Ishikawa (cell line): ENCODE measurements around the gene TMA7.

Source experiments
- CEBPB ChIP-seq: IDR thresholded peaks from 2 replicates; pipeline ENCODE4 v1.6.1; 2012
- CREB1 ChIP-seq: IDR thresholded peaks from 2 replicates; pipeline ENCODE4 v1.6.1; 2012; ENCODE audit warnings: low read depth
- EGR1 ChIP-seq: IDR thresholded peaks from 2 replicates; pipeline ENCODE4 v1.6.1; 2012
- EP300 ChIP-seq: IDR thresholded peaks from 2 replicates; pipeline ENCODE4 v1.6.1; 2012; ENCODE audit warnings: borderline replicate concordance
- FOXM1 ChIP-seq: IDR thresholded peaks from 2 replicates; pipeline ENCODE4 v1.6.1; 2012; ENCODE audit warnings: low read depth, borderline replicate concordance
- MAX ChIP-seq: IDR thresholded peaks from 2 replicates; pipeline ENCODE4 v1.6.1; 2012
- NFIC ChIP-seq: IDR thresholded peaks from 2 replicates; pipeline ENCODE4 v1.6.1; 2012
- RAD21 ChIP-seq: IDR thresholded peaks from 2 replicates; pipeline ENCODE4 v1.6.1; 2012; ENCODE audit warnings: low read depth
- REST ChIP-seq: IDR thresholded peaks from 2 replicates; pipeline ENCODE4 v1.6.1; 2012; ENCODE audit warnings: low read depth, mild to moderate bottlenecking
- TAF1 ChIP-seq: IDR thresholded peaks from 2 replicates; pipeline ENCODE4 v1.6.1; 2012; ENCODE audit warnings: low read depth, mild to moderate bottlenecking
- TCF12 ChIP-seq: IDR thresholded peaks from 2 replicates; pipeline ENCODE4 v1.6.1; 2012; ENCODE audit warnings: low read depth
- TEAD4 ChIP-seq: IDR thresholded peaks from 2 replicates; pipeline ENCODE4 v1.6.1; 2012
- USF1 ChIP-seq: IDR thresholded peaks from 2 replicates; pipeline ENCODE4 v1.6.1; 2012
- YY1 ChIP-seq: IDR thresholded peaks from 2 replicates; pipeline ENCODE4 v1.6.1; 2012; ENCODE audit warnings: low read depth
- ZBTB7A ChIP-seq: IDR thresholded peaks from 2 replicates; pipeline ENCODE4 v1.6.1; 2012; ENCODE audit warnings: low read depth

TMA7 gene

GRCh38 chr3:48403533-48404439 is 36.3 kb upstream of the TMA7 start:
- TF ChIP-seq YY1 (no peak), EGR1 (no peak), MAX (no peak), USF1 (no peak), CEBPB (no peak), TEAD4 (no peak), TAF1 (no peak), ZBTB7A (no peak), EP300 (no peak), NFIC (no peak), REST (no peak), TCF12 (no peak), CREB1 (no peak), RAD21 (no peak), FOXM1 (no peak)

- no peak for TF ChIP-seq MAX
- no peak for TF ChIP-seq ZBTB7A
- no peak for TF ChIP-seq EGR1
- TF ChIP-seq USF1, result no peak
- TF ChIP-seq TEAD4, result no peak
- TF ChIP-seq RAD21, result no peak
Observed at GRCh38 chr3:48404440-48405342, 35.4 kb upstream of the TMA7 start.

- TF ChIP-seq TCF12 (no peak), YY1 (no peak), REST (no peak), MAX (no peak), ZBTB7A (no peak), EGR1 (no peak), RAD21 (no peak), TEAD4 (no peak), CEBPB (no peak)
Observed at GRCh38 chr3:48405343-48405881, 34.6 kb upstream of the TMA7 start.

- TF ChIP-seq RAD21 (no peak), USF1 (no peak), YY1 (no peak), CREB1 (no peak), ZBTB7A (no peak)
Observed at GRCh38 chr3:48405971-48406370, 34.1 kb upstream of the TMA7 start.
